Fibroblast of lung (primary cell): ENCODE data around the gene MTM1. TPM values are rescaled to one million over a fixed set of nuclear protein-coding genes. Genes with fewer than 3 reads are reported as not detected.

Experiments
- DNase-seq, 2 donors: peaks; one replicate each; pipeline versions ENCODE4 v3.0.0 to v3.0.0-alpha.2; 2010; ENCODE audit warnings: low read depth in 2 of 2
- H2AFZ ChIP-seq: 2 replicates; pipeline ENCODE4 v1.5.1; 2012; ENCODE audit warnings: low read length, control low read depth, inconsistent platforms
- H3K27ac ChIP-seq: 2 replicates; pipeline ENCODE4 v1.5.1; 2011; ENCODE audit warnings: low read length, control low read depth; ENCODE audit not compliant: insufficient read depth
- H3K27me3 ChIP-seq: 2 replicates; pipeline ENCODE4 v1.5.1; 2011; ENCODE audit warnings: mild to moderate bottlenecking, low read length; ENCODE audit not compliant: control insufficient read depth, insufficient read depth
- H3K36me3 ChIP-seq: 2 replicates; pipeline ENCODE4 v1.5.1; 2011; ENCODE audit warnings: low read length; ENCODE audit not compliant: control insufficient read depth, insufficient read depth
- H3K4me1 ChIP-seq: 2 replicates; pipeline ENCODE4 v1.5.1; 2011; ENCODE audit warnings: low read length; ENCODE audit not compliant: control insufficient read depth, insufficient read depth; ENCODE audit errors: extremely low read depth
- H3K4me2 ChIP-seq: 2 replicates; pipeline ENCODE4 v1.5.1; 2011; ENCODE audit warnings: low read length, control low read depth; ENCODE audit not compliant: insufficient read depth; ENCODE audit errors: extremely low read depth
- H3K4me3 ChIP-seq, 4 experiments: fragments of 200-600 bp in 1 of 4; sonication (generic) in 1 of 4; replicated peaks in 1 of 4; 2 replicates each; pipeline ENCODE4 v1.5.1; 2011 to 2016; ENCODE audit warnings: low read length in 4 of 4, low read depth in 3 of 4, mild to moderate bottlenecking in 3 of 4, control low read depth in 2 of 4, inconsistent platforms in 1 of 4, mixed read lengths in 1 of 4; ENCODE audit not compliant: insufficient read depth in 1 of 4; ENCODE audit errors: control extremely low read depth in 1 of 4
- H3K79me2 ChIP-seq: 2 replicates; pipeline ENCODE4 v1.5.1; 2012; ENCODE audit warnings: mild to moderate bottlenecking, low read length, inconsistent platforms; ENCODE audit not compliant: control insufficient read depth, insufficient read depth
- H3K9ac ChIP-seq: 2 replicates; pipeline ENCODE4 v1.5.1; 2011; ENCODE audit warnings: mild to moderate bottlenecking, low read length, control low read depth; ENCODE audit not compliant: insufficient read depth
- H3K9me3 ChIP-seq: 2 replicates; pipeline ENCODE4 v1.5.1; 2012; ENCODE audit warnings: low read depth, low read length; ENCODE audit not compliant: control insufficient read depth, insufficient read depth
- H4K20me1 ChIP-seq: 2 replicates; pipeline ENCODE4 v1.5.1; 2011; ENCODE audit warnings: low read length; ENCODE audit not compliant: control insufficient read depth, insufficient read depth; ENCODE audit errors: extremely low read depth
- EZH2 ChIP-seq: IDR thresholded peaks from 2 replicates; pipeline ENCODE4 v1.5.1; 2012; ENCODE audit warnings: low read length, control low read depth, mild to moderate bottlenecking; ENCODE audit errors: missing control alignments
- polyA plus RNA-seq, 2 donors: library from polyadenylated mRNA; depleted of rRNA in 1 of 2; stranded (reverse) in 1 of 2; unstranded in 1 of 2; fragments of >200 nt; gene quantifications; 2 replicates each; pipeline ENCODE4 v1.2.1, GENCODE V29; 2011 to 2012; ENCODE audit warnings: missing spikeins in 1 of 2
- total RNA-seq: library from RNA; depleted of rRNA; stranded (reverse); fragments of >200 nt; gene quantifications from 2 replicates; pipeline ENCODE4 v1.2.1, GENCODE V29; 2014
- TF ChIP-seq, protein P1 (sequence below), 2 donors: IDR thresholded peaks in 1 of 2; conservative IDR thresholded peaks in 1 of 2; 1 replicate in 1 of 2; 2 replicates in 1 of 2; pipeline ENCODE4 v1.5.1; 2011 to 2012; ENCODE audit warnings: low read length in 2 of 2, control low read depth in 1 of 2, inconsistent platforms in 1 of 2, low read depth in 1 of 2, mild to moderate bottlenecking in 1 of 2

The MTM1 gene
- total and polyA plus RNA-seq, 2 donors (not counting 1 experiment from before 2014, with no cell fraction given), result 5.0 to 15.2 TPM

DNA sequence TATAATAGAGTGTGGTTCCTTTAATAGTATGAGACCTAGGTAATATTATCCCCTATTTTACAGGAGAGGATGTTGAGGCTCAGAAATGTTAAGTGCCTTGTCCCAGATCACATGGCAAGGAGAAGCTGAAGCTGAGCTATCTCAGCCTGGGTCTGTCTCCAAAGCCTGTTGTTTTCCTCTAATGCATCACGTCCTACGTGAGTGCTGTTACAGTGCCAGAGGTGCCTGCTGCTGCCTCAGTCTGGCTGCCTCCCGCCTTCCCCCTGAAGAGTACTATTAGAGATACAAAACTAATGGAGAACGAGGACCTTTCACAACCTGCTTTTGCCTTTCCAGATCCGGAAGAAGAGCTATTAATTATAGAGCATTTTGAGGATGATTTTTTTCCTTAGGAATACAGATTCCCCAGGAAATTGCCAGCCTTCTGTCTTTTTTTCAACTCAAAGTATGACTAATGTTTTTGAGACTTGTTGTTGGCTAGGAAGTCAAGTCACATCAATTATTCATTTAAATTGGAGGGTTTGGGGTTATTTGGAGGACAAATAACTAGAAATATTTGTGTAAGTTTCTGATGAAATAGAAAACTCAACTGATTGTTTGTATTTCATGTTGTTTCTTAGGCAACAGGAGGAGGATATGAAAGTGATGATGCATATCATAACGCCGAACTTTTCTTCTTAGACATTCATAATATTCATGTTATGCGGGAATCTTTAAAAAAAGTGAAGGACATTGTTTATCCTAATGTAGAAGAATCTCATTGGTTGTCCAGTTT lies 80.9 kb downstream of the MTM1 start:
- DNase-seq, result peak; percentile 68 to 77
- H3K79me2 ChIP-seq, result no peaks in the 10 kb centered on the region
- no peaks in the 10 kb centered on the region for H3K9me3 ChIP-seq
- H3K4me2 ChIP-seq, result no peak overlapping the region
- no peaks in the 10 kb centered on the region for H3K4me1 ChIP-seq
- TF ChIP-seq, protein P1, sequence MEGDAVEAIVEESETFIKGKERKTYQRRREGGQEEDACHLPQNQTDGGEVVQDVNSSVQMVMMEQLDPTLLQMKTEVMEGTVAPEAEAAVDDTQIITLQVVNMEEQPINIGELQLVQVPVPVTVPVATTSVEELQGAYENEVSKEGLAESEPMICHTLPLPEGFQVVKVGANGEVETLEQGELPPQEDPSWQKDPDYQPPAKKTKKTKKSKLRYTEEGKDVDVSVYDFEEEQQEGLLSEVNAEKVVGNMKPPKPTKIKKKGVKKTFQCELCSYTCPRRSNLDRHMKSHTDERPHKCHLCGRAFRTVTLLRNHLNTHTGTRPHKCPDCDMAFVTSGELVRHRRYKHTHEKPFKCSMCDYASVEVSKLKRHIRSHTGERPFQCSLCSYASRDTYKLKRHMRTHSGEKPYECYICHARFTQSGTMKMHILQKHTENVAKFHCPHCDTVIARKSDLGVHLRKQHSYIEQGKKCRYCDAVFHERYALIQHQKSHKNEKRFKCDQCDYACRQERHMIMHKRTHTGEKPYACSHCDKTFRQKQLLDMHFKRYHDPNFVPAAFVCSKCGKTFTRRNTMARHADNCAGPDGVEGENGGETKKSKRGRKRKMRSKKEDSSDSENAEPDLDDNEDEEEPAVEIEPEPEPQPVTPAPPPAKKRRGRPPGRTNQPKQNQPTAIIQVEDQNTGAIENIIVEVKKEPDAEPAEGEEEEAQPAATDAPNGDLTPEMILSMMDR (conservative IDR thresholded peaks at IDR 0.05 in 1 of 2, IDR thresholded peaks at IDR 0.05 in 1 of 2; ENCODE audit: low read depth in 1 of 2, low read length in 2 of 2), result no peak
- TF ChIP-seq EZH2, result no peak
- no peaks in the 10 kb centered on the region for H3K27me3 ChIP-seq
- H3K27ac ChIP-seq, result peak overlapping the region; percentile 71
- H2AFZ ChIP-seq, result no peak overlapping the region
- H3K4me3 ChIP-seq, result peak overlapping the region in 2 of 4 experiments; percentile 10 to 28
- no peaks in the 10 kb centered on the region for H4K20me1 ChIP-seq
- no peak overlapping the region for H3K9ac ChIP-seq
- no peaks in the 10 kb centered on the region for H3K36me3 ChIP-seq

DNA sequence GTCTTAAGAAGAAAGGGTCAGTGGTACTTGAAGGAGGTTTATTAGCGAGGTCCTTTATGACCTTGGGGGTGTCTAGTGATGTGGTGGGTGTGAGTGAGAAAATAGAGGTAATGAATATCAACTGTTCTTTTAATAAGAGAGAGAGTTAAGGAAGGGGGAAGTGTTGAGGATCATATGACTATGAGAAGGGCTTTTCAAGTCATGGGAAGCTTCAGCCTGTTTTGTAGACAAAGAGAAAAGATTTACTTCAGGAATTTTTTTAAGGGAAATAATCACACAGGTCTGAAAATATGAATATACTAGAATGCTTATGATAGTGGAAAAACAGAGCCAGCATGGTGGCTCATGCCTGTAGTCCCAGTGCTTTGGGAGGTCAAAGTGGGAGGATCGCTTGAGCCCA lies 83.5 kb downstream of the MTM1 start:
- no peak overlapping the region for H2AFZ ChIP-seq
- no peak overlapping the region for H3K9ac ChIP-seq
- TF ChIP-seq, protein P1 (conservative IDR thresholded peaks at IDR 0.05 in 1 of 2, IDR thresholded peaks at IDR 0.05 in 1 of 2; ENCODE audit: low read depth in 1 of 2, low read length in 2 of 2), result no peak
- TF ChIP-seq EZH2, result no peak
- no peaks in the 10 kb centered on the region for H3K36me3 ChIP-seq
- H3K4me2 ChIP-seq, result no peak overlapping the region
- H3K27me3 ChIP-seq, result no peaks in the 10 kb centered on the region
- H3K27ac ChIP-seq, result no peak overlapping the region
- DNase-seq, result no peak
- no peak overlapping the region for H3K4me3 ChIP-seq
- no peaks in the 10 kb centered on the region for H4K20me1 ChIP-seq
- H3K79me2 ChIP-seq, result no peaks in the 10 kb centered on the region
- H3K9me3 ChIP-seq, result no peaks in the 10 kb centered on the region
- H3K4me1 ChIP-seq, result no peaks in the 10 kb centered on the region

DNA sequence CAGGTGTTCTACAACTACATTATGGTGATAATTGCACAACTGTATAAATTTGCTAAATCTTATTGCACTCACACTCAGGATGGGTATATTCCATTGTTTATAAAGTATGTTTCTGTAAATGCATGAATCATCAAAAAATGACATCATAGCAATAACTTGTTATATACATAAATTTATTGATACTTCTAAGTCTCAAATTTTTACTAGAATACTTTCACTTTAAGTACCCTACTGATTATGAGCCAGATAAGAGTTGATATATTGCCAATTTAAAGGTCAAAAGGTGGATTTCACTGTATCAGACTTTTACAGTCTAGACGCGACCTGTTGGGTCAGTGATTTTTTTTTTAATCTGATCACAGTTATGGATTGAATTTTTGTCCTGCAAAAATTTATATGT lies 87.4 kb downstream of the MTM1 start:
- H3K9ac ChIP-seq, result no peak overlapping the region
- H3K36me3 ChIP-seq, result no peaks in the 10 kb centered on the region
- H3K4me1 ChIP-seq, result no peaks in the 10 kb centered on the region
- no peaks in the 10 kb centered on the region for H3K9me3 ChIP-seq
- no peak overlapping the region for H3K27ac ChIP-seq
- no peak for DNase-seq
- H3K4me2 ChIP-seq, result no peak overlapping the region
- H3K4me3 ChIP-seq, result no peak overlapping the region
- H3K79me2 ChIP-seq, result no peaks in the 10 kb centered on the region
- no peak for TF ChIP-seq EZH2
- TF ChIP-seq, protein P1 (conservative IDR thresholded peaks at IDR 0.05 in 1 of 2, IDR thresholded peaks at IDR 0.05 in 1 of 2; ENCODE audit: low read depth in 1 of 2, low read length in 2 of 2), result no peak
- H3K27me3 ChIP-seq, result no peaks in the 10 kb centered on the region
- H4K20me1 ChIP-seq, result no peaks in the 10 kb centered on the region
- H2AFZ ChIP-seq, result no peak overlapping the region
